IPS-20b (cell line): ENCODE results near the gene PTPRN2.
"Not testable (repeated sequence)": the region's sequence is repeated elsewhere in the genome, so short reads cannot be mapped to it uniquely, and the experiment has no call there.

ENCODE experiments used
- H3K27ac ChIP-seq: one replicate; pipeline ENCODE4 v1.5.1; 2013; ENCODE audit warnings: low read length
- H3K27me3 ChIP-seq: 2 replicates; pipeline ENCODE4 v1.6.1; 2013; ENCODE audit warnings: mild to moderate bottlenecking, low read length, inconsistent platforms; ENCODE audit not compliant: insufficient read depth
- H3K36me3 ChIP-seq: 2 replicates; pipeline ENCODE4 v1.6.1; 2013; ENCODE audit warnings: low read depth, mild to moderate bottlenecking, inconsistent platforms, low read length, moderate library complexity; ENCODE audit not compliant: insufficient read depth
- H3K4me1 ChIP-seq: 2 replicates; pipeline ENCODE4 v1.6.1; 2013; ENCODE audit warnings: mild to moderate bottlenecking, control low read depth, inconsistent platforms, low read length, moderate library complexity; ENCODE audit not compliant: insufficient read depth
- H3K4me3 ChIP-seq: 2 replicates; pipeline ENCODE4 v1.5.1; 2013; ENCODE audit warnings: mild to moderate bottlenecking, low read length, inconsistent platforms
- H3K9ac ChIP-seq: 2 replicates; pipeline ENCODE4 v1.6.1; 2013; ENCODE audit warnings: low read depth, mild to moderate bottlenecking, inconsistent platforms, low read length, moderate library complexity
- H3K9me3 ChIP-seq: 2 replicates; pipeline ENCODE4 v1.6.1; 2013; ENCODE audit warnings: mild to moderate bottlenecking, low read depth, low read length, inconsistent platforms; ENCODE audit not compliant: insufficient read depth

PTPRN2 gene

DNA sequence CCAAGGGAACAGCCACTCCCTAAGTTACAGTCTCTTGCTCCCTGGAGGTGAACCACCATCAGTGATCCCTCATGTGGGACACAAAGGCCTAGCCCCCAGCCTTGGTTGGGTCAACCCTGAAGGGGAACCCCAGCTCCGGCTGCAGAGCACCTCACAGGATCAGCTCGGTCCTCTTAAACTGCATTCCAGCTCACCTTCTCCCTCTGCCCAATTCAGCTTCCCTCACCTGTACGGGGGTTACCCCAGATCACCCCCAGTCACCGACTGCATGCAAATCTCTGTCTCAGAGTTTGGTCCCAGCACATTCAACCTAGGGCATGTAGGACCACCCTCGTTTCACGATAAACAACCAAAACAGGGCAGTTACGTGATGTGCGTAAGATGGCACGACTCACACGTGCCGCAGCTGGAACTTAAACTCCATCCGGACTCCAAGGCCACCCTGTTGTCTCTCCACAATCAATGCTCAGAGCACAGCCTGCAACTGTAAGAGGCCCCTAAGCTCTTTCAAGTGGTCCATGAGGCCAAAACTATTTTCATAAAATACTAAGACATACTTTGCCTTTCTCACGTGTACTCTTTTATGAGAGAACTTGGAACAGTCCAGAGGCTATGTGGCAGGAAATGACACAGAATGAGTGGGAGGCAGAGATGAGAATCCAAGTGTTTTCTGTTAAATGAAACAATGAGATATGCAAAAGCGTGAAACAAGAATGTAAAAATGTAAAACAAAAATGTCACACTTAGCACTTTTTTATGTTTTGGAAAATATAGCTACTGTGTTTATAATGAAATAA, 285.2 kb downstream of the PTPRN2 start:
- Histone ChIP-seq H3K27ac (no peak overlapping the region), H3K27me3 (no peaks in the 10 kb centered on the region), H3K36me3 (no peaks in the 10 kb centered on the region), H3K4me3 (no peak overlapping the region), H3K9me3 (peaks cover 92% of the 10 kb centered on the region), H3K4me1 (no peaks in the 10 kb centered on the region), H3K9ac (no peak overlapping the region)

GRCh38 chr7:158301207-158301606, 286.4 kb downstream of the PTPRN2 start:
- H3K4me1 ChIP-seq, result no peaks in the 10 kb centered on the region
- H3K27ac ChIP-seq, result no peak overlapping the region
- peaks cover 96% of the 10 kb centered on the region for H3K9me3 ChIP-seq

DNA sequence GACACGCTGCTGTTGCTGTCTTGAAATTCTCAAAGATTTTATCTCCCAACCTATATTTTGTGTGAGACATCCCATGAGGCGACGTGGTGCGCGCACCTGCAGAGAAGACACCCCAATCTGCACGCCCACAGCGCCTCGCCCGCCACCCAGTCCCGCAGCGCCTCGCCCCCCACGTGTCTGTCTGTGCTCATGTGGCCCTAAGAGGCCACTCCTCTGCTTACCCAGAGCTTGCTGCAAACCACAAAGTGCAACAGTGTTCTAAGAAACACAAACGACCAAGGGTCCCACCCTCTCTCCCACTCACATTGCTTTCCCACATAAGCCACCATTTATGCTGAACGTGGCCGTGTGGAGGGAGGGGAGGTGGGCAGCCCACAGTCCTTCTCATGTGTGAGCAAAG, 287.2 kb downstream of the PTPRN2 start:
- Histone ChIP-seq H3K9me3 (peaks cover 96% of the 10 kb centered on the region), H3K27me3 (no peaks in the 10 kb centered on the region), H3K4me3 (no peak overlapping the region), H3K27ac (no peak overlapping the region), H3K36me3 (no peaks in the 10 kb centered on the region), H3K9ac (no peak overlapping the region), H3K4me1 (no peaks in the 10 kb centered on the region)

More at GRCh38 chr7:158301207-158301606, 286.4 kb downstream of the PTPRN2 start:
- Histone ChIP-seq H3K4me3 (no peak overlapping the region), H3K9ac (no peak overlapping the region), H3K36me3 (no peaks in the 10 kb centered on the region), H3K27me3 (no peaks in the 10 kb centered on the region)

GRCh38 chr7:158299607-158300006, 288.0 kb downstream of the PTPRN2 start:
- no peaks in the 10 kb centered on the region for H3K4me1 ChIP-seq
- no peak overlapping the region for H3K27ac ChIP-seq
- H3K27me3 ChIP-seq, result no peaks in the 10 kb centered on the region
- no peak overlapping the region for H3K9ac ChIP-seq
- H3K36me3 ChIP-seq, result no peaks in the 10 kb centered on the region
- H3K4me3 ChIP-seq, result no peak overlapping the region
- peaks cover 93% of the 10 kb centered on the region for H3K9me3 ChIP-seq

GRCh38 chr7:158296798-158297104, 290.9 kb downstream of the PTPRN2 start:
- H3K27ac ChIP-seq, result no peak overlapping the region
- H3K9me3 ChIP-seq, result peaks cover 86% of the 10 kb centered on the region
- H3K36me3 ChIP-seq, result no peaks in the 10 kb centered on the region
- H3K4me1 ChIP-seq, result no peaks in the 10 kb centered on the region
- no peak overlapping the region for H3K9ac ChIP-seq
- no peak overlapping the region for H3K4me3 ChIP-seq
- no peaks in the 10 kb centered on the region for H3K27me3 ChIP-seq

DNA sequence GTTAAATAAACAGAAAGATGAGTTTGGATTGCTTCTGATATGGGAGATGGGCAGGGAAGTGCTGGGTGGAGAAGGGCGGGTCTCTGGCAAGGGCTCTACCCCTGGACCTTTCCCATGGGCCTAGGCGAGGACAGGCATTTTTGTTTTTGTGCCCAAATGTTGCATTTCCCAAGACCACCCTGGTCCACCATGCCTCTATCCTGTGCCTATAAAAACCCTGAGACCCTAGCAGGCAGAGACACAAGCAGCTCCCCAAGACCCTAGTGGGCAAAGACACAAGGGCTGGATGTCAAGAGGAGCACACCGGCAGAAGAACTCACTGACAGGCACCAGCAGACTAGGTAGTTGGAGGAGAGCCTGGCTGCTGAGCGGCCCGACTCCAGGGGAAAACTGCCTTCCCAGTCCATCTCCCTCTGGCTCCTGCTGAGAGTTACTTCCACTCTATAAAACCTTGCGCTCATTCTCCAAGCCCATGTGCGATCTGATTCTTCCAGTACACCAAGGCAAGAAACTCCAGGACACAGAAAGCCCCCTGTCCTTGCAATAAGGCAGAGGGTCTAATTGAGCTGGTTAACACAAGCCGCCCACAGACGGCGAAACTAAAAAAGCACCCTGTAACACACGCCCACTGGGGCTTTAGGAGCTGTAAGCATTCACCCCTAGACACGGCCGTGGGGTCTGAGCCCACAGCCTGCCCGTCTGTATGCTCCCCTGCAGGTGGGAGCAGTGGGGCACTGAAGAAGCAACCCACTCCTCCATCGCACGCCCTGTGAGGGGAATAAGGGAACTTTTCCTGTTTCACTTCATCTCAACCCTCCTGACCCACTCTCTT, 291.4 kb downstream of the PTPRN2 start:
- H3K27ac ChIP-seq, result no peak overlapping the region
- H3K4me1 ChIP-seq, result no peaks in the 10 kb centered on the region
- H3K9me3 ChIP-seq, result peaks cover 87% of the 10 kb centered on the region
- no peaks in the 10 kb centered on the region for H3K27me3 ChIP-seq
- H3K4me3 ChIP-seq, result no peak overlapping the region
- no peak overlapping the region for H3K9ac ChIP-seq
- H3K36me3 ChIP-seq, result no peaks in the 10 kb centered on the region

GRCh38 chr7:158294468-158295215, 293.0 kb downstream of the PTPRN2 start:
- peaks cover 87% of the 10 kb centered on the region for H3K9me3 ChIP-seq
- H3K4me3 ChIP-seq, result not testable (repeated sequence)

DNA sequence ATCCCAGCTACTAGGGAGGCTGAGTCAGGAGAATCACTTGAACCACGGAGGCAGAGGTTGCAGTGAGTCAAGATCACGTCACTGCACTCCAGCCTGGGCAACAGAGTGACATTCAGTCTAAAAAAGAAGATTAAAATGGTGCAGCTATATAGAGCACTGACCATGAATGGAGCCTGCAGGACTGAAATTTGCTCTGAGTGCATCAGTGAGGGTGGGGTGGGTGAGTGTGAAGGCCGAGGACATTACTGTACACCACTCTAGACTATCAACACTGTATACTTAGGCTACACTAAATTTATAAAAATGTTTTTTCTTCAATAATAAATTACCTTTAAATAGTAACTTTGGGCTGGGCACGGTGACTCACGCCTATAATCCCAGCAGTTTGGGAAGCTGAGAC, 294.7 kb downstream of the PTPRN2 start:
- Histone ChIP-seq H3K36me3 (no peaks in the 10 kb centered on the region), H3K27me3 (no peaks in the 10 kb centered on the region), H3K9me3 (peaks cover 89% of the 10 kb centered on the region), H3K9ac (no peak overlapping the region), H3K4me1 (no peaks in the 10 kb centered on the region), H3K27ac (no peak overlapping the region), H3K4me3 (no peak overlapping the region)

More at GRCh38 chr7:158294468-158295215, 293.0 kb downstream of the PTPRN2 start:
- H3K36me3 ChIP-seq, H3K27ac ChIP-seq, H3K27me3 ChIP-seq, H3K9ac ChIP-seq, H3K4me1 ChIP-seq: not testable (repeated sequence)

DNA sequence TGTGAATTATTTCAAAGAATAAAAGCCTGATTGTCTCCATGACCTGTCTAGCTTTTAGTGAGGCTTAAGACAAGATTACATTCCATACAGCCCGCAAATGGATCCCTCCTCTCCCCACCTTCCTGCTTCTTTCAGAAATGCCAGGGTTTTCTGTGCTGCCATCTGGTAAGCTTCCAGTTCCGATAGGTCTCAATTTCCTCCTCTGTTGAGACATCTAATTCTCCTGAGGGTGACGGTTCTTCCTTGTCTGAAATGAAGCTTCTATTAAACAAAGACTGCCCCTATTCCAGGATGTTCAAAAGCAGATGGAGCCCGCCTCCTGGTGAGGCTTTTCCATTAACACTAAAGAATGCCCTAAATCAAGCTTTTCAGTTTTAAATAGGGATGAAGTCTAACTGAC, 295.6 kb downstream of the PTPRN2 start:
- no peaks in the 10 kb centered on the region for H3K27me3 ChIP-seq
- no peak overlapping the region for H3K4me3 ChIP-seq
- no peak overlapping the region for H3K27ac ChIP-seq
- H3K9me3 ChIP-seq, result peaks cover 88% of the 10 kb centered on the region
- no peak overlapping the region for H3K9ac ChIP-seq
- H3K4me1 ChIP-seq, result no peaks in the 10 kb centered on the region
- no peaks in the 10 kb centered on the region for H3K36me3 ChIP-seq

GRCh38 chr7:158289761-158290523, 297.7 kb downstream of the PTPRN2 start:
- H3K36me3 ChIP-seq, result no peaks in the 10 kb centered on the region
- H3K27me3 ChIP-seq, result no peaks in the 10 kb centered on the region
- H3K9ac ChIP-seq, result no peak overlapping the region
- H3K4me1 ChIP-seq, result no peaks in the 10 kb centered on the region
- no peak overlapping the region for H3K4me3 ChIP-seq
- no peak overlapping the region for H3K27ac ChIP-seq
- H3K9me3 ChIP-seq, result peaks cover 91% of the 10 kb centered on the region

DNA sequence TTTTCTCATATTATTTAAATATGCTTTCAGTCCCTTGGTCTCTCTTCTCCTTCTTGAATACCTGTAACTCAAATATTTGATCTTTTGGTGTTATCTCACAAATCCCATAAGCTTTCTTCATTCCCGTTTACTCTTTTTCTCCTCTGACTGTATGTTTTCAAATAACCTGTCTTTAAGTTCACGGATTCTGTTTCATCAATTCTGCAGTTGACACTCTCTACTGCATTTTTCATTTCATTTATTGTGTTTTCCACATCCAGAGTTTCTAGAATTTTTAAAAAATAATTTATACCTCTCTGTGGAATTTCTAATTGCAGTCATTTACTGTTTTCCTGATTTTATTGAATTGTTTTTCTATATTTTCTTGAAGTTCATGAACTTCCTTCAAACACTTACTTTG, 298.4 kb downstream of the PTPRN2 start:
- Histone ChIP-seq H3K27me3 (no peaks in the 10 kb centered on the region), H3K36me3 (no peaks in the 10 kb centered on the region), H3K9me3 (peaks cover 91% of the 10 kb centered on the region), H3K27ac (no peak overlapping the region), H3K4me1 (no peaks in the 10 kb centered on the region), H3K9ac (no peak overlapping the region), H3K4me3 (no peak overlapping the region)
